ENCODE results near the gene RNF207.

- TF ChIP-seq GABPA (IDR thresholded peaks at IDR 0.05 in 1 of 2, conservative IDR thresholded peaks at IDR 0.05 in 1 of 2) (no peak), CTCF (IDR thresholded peaks at IDR 0.05; ENCODE audit: low read depth, low read length, missing input control) (no peak), MAX (IDR thresholded peaks at IDR 0.05) (no peak), ZBTB33 (IDR thresholded peaks at IDR 0.05) (no peak), EGR1 (IDR thresholded peaks at IDR 0.05; ENCODE audit: low read depth in 2 of 2) (no peak), YY1 (IDR thresholded peaks at IDR 0.05) (no peak), JUND (IDR thresholded peaks at IDR 0.05) (no peak), RXRA (IDR thresholded peaks at IDR 0.05) (no peak), REST (IDR thresholded peaks at IDR 0.05) (no peak), FOXA2 (IDR thresholded peaks at IDR 0.05) (no peak), FOXA1 (IDR thresholded peaks at IDR 0.05) (no peak), SP1 (IDR thresholded peaks at IDR 0.05) (no peak)
Observed at GRCh38 chr1:6212193-6212959, 6.5 kb downstream of the RNF207 start.
